ENCODE results near the gene AP1G2.
"Not testable (repeated sequence)": the region's sequence is repeated elsewhere in the genome, so short reads cannot be mapped to it uniquely, and the experiment has no call there.

Gene AP1G2

DNA sequence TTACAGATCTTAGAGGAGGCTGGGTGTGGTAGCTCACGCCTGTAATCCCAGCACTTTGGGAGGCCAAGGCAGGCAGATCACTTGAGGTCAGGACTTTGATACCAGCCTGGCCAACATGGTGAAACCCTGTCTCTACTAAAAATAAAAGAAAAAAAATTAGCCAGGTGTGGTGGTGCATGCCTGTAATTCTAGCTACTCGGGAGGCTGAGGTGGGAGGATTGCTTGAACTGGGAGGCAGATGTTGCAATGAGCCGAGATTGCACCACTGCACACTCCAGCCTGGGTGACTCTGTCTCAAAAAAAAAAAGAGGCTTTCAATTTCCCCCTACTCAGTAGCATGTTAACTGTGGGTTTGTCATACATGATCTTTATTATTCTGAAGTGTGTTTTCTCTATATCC, 26.6 kb upstream of the AP1G2 start:
- not testable (repeated sequence) for DNase-seq

GRCh38 chr14:23590198-23590597, 22.6 kb upstream of the AP1G2 start:
- DNase-seq, result no peak

DNA sequence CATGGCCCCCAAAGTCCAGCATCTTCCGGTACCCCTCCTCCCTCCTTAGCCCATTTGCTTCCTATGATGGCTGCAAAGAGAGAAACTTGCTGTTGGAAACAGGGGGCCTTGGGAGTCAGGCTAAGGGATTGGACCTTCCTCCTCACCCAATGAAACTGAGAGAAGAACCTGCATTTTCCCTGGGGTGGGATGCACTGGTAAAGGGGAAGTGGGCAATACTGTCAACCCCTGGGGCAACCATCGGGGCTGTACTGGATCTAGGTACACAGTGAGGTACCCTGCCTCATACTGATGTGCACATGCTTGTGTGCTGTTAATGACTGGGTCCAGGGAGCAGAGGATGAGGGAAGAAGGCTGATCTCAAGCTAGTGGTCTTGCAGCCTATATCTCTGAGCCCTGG, 22.0 kb upstream of the AP1G2 start:
- no peak for DNase-seq

- peak in 12 of 14 donors; percentile 42 to 86 (median 75) for DNase-seq
These were observed 21.4 kb upstream of the AP1G2 start for GRCh38 chr14:23588884-23589598.

DNA sequence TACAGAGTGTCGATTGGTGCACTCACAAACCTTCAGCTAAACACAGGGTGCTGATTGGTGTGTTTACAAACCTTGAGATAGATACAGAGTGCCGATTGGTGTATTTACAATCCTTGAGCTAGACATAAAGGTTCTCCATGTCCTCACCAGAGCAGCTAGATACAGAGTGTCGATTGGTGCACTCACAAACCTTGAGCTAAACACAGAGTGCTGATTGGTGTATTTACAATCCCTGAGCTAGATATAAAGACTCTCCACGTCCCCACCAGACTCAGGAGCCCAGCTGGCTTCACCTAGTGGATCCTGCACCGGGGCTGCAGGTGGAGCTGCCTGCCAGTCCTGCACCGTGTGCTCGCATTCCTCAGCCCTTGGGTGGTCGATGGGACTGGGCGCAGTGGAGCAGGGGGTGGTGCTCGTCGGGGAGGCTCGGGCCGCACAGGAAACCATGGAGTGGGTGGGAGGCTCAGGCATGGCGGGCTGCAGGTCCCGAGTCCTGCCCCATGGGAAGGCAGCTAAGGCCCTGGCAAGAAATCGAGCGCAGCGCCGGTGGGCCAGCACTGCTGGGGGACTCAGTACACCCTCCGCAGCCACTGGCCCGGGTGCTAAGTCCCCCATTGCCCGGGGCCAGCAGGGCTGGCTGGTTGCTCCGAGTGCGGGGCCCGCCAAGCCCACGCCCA, 17.1 kb upstream of the AP1G2 start:
- not testable (repeated sequence) for DNase-seq

DNA sequence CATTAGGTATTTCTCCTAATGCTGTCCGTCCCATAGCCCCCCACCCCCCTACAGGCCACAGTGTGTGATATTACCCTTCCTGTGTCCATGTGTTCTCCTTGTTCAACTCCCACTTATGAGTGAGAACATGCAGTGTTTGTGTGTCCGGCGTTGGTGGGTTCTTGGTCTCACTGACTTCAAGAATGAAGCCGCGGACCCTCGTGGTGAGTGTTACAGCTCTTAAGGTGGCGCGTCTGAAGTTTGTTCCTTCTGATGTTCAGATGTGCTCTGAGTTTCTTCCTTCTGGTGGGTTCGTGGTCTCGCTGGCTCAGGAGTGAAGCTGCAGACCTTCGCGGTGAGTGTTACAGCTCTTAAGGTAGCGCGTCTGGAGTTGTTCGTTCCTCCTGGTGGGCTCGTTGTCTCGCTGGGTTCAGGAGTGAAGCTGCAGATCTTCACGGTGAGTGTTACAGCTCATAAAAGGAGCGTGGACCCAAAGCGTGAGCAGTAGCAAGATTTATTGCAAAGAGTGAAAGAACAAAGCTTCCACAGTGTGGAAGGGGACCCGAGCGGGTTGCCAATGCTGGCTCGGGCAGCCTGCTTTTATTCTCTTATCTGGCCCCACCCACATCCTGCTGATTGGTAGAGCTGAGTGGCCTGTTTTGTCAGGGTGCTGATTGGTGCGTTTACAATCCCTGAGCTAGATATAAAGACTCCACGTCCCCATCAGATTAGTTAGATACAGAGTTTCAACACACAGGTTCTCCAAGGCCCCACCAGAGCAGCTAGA, 16.4 kb upstream of the AP1G2 start:
- not testable (repeated sequence) for DNase-seq

DNA sequence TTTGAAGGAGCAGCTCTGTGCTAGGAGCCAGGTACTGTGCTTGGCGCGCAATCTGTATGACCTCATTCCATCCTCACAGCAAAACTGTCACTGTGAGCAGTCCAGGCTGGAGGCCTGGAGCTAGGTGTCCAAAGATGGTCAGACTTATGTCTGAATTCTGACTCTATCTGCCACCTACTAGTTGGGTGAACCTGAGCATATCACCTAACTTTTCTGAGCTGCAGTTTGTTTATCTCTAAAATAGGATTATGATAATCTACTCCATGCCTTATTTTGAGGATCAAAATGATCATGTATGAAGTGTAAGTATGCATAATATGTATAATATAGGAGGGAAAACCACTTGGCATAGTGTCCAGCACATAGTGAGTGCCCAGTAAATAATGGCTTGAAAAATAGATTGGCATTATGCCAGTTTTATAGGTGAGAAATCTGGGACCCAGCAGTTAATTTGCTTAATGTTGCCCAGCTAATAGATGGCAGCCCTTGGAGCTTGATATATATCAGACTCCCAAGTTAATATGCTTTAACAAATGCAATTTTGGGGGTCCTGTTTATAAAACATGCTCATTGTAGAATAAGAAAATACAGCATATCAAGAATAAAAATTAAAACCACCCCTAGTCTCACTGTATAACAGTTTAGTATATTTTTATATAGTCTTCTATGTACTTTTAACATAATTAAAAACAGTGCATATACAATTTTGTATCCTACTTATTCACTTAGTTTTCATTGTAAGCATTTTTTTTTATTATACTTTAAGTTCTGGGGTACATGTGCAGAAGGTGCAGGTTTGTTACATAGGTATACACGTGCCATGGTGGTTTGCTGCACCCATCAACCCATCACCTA, 15.5 kb upstream of the AP1G2 start:
- peak in 1 of 14 donors; percentile 51 for DNase-seq

- DNase-seq, result no peak
These were observed 13.3 kb upstream of the AP1G2 start for GRCh38 chr14:23580948-23581281.

DNA sequence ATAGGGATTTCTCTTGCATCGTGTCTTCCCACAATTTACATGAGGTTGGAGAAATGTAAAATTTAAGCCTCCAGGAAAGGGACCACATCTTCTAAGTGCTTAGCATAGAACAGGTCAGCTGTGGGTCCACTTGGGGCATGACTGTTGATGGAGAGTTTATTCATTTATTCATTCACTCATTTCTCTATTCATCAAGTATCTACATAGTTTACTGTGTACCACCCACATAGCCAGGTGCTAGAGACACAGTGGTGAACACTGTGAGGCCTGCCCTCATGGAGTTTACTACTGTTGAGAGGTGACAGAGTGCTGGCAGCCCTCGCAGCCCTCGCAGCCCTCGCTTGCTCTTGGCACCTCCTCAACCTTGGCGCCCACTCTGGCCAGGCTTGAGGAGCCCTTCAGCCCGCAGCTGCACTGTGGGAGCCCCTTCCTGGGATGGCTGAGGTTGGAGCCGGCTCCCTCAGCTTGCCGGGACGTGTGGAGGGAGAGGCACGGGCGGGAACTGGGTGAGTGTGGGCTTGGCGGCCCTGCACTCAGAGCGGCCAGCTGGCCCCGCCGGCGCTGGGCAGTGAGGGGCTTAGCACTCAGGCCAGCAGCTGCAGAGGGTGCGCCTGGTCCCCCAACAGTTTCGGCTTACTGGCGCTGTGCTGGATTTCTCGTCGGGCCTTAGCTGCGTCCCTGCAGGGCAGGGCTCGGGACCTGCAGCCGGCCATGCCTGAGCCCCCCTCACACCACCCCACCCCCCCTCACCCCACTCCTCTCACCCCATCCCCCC, 12.7 kb upstream of the AP1G2 start:
- DNase-seq, result no peak

- no peak for DNase-seq
These were observed 12.1 kb upstream of the AP1G2 start for GRCh38 chr14:23579739-23580138.

DNA sequence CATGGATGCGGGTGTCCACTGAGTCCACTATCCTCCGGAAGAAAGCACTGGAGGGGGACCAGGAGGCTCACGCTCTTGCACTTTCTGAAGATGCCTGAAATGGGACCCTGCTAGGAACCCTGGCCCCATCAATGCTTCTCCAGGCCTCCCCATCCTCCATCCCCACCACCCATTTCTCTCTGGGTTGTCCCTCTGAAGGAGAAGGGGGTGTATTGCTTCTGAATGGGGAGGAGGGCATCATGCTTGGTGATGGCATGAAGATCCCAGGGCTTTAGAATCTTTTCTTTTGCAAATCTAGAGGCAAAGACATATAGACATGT, 11.7 kb upstream of the AP1G2 start:
- DNase-seq, result no peak

DNA sequence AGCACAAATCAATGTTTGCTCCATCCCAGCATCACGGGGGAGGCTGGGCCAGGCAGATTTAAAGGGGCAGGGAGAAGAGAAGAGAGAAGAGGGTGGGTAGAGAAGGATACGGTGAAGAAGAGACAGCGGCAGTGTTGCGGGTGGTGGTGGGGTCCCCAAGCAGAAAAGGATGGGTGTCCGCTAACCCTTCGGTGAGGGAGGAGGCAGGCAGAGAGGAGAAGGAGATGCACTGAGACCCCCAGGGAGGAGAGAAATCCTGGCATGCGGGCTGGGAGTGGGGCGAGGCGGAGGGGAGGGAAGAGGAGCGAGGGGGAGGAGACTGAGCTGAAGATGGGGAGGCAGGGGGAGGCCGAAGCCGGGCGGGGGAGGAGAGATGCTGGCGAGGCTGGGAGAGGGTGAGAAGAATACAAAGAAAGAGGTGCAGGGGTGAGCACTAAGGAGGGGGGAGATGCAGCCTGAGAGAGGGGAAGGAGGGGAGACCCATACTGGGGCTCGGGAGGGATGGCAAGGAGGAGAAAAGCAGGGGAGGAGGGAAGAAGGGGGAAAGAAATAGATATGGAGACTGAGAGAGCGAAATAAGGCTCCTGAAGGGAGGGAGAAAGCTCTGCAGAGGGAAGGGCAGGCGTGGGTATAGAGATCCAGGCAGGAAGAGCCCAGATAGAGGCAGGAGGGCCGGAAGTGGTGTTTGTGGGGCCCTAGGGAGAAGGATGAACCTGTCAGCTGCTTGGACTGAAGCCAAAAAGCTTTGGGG, 11.1 kb upstream of the AP1G2 start, which contains the start of gene JPH4:
Gene JPH4 (minus strand): TSS at position 231 of the 751 bp plus-strand sequence. CDS start 1,337 bp downstream, outside the sequence.
- DNase-seq, result peak in 2 of 14 donors; percentile 48 to 91

- DNase-seq, result no peak
These were observed 10.3 kb upstream of the AP1G2 start for GRCh38 chr14:23577710-23578392.

DNA sequence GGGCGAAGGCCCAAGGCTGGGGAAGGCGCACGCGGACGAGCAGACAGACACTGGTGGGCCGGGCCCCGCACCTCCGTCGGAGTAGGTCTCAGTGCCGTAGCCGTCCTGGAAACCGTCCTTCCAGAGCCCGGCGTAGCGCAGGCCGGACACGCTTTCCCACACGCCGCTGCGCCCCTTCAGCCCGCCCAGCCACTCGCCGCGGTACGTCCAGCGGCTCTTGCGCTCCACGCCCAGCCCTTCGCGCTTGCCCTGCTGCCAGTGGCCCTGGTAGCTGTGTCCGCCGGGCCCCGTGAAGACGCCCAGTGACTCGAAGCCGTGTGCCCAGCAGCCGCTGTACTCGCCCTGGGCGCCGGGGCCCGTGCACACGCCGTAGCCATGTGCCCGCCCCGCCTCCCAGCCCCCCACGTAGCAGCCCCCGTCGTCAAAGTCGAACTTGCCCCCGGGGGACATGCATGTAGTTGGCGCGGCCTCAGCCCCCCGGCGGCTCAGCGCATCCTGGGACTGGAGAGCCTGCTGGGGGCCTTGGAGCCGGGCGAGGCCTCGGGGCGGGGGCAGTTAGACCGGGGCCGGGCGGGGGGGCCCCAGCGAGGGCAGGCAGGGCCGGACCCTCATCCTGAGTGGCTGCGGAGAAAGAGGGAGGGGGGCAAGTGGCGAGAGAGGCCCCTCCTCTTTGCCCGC, 9.6 kb upstream of the AP1G2 start:
- peak in 1 of 14 donors; percentile 53 for DNase-seq

- DNase-seq, result peak in 1 of 14 donors; percentile 72
These were observed 5.9 kb upstream of the AP1G2 start for GRCh38 chr14:23573384-23574015.

DNA sequence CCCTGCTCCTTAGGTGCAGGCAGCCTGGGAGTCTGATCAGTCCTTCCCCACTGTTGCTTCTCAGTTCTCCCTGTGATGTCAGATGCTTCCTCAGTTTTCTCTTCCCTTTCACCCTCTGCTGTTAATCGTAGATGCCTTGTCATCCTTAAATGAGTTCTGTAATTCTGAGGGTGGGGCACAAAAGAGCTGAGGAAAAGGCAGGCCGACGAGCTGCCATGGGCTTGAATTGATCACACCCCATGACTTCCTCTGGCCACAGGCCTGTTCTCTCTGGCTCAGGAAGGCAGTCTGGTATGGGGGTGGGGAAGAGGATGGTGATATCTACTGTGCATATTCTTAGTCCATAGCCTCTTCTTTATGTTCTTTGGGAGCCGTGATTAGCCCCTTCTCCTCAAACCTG, 5.2 kb upstream of the AP1G2 start:
- DNase-seq, result no peak

GRCh38 chr14:23572524-23572828, 4.9 kb upstream of the AP1G2 start:
- no peak for DNase-seq

GRCh38 chr14:23571701-23572523, 4.3 kb upstream of the AP1G2 start:
- DNase-seq, result no peak
